Tibial nerve (tissue), 4 donors: ENCODE measurements around the gene EPHA10. TPM values are rescaled to one million over a fixed set of nuclear protein-coding genes. Genes with fewer than 3 reads are reported as not detected.

Experiments used
- DNase-seq, 2 donors: peaks; one replicate each; pipeline ENCODE4 v3.0.0-alpha.2; 2019; ENCODE audit warnings: low spot score in 2 of 2
- H3K27ac ChIP-seq, 4 donors: fragments of 200-600 bp; sonication (generic) in 3 of 4; one replicate each; pipeline ENCODE4 v1.5.1; 2017 to 2019; ENCODE audit warnings: mild to moderate bottlenecking in 1 of 4
- H3K27me3 ChIP-seq, 2 donors: fragments of 200-600 bp; sonication (generic) in 1 of 2; one replicate each; pipeline versions ENCODE4 v1.5.1 to v1.6.0; 2017 to 2019
- H3K36me3 ChIP-seq, 3 donors: fragments of 200-600 bp; sonication (generic); one replicate each; pipeline ENCODE4 v1.5.1; 2018 to 2019
- H3K4me1 ChIP-seq, 4 donors: fragments of 200-600 bp; sonication (generic) in 3 of 4; one replicate each; pipeline ENCODE4 v1.5.1; 2017 to 2019
- H3K4me3 ChIP-seq, 4 donors: fragments of 200-600 bp; sonication (generic) in 3 of 4; one replicate each; pipeline ENCODE4 v1.5.1; 2017 to 2019; ENCODE audit warnings: mild to moderate bottlenecking in 1 of 4, moderate library complexity in 1 of 4
- H3K9me3 ChIP-seq, 4 donors: fragments of 200-600 bp; sonication (generic) in 3 of 4; one replicate each; pipeline ENCODE4 v1.5.1; 2017 to 2019
- EP300 ChIP-seq, 2 donors: sonication (generic); formaldehyde crosslinking; IDR thresholded peaks; one replicate each; pipeline ENCODE4 v1.6.1; 2017; ENCODE audit warnings: antibody characterized with exemption in 2 of 2, mild to moderate bottlenecking in 1 of 2
- POLR2A ChIP-seq, 2 donors: fragments of 450-650 bp; IDR thresholded peaks; one replicate each; pipeline ENCODE4 v1.6.1; 2017; ENCODE audit warnings: antibody characterized with exemption in 2 of 2, mild to moderate bottlenecking in 2 of 2, moderate library complexity in 2 of 2
- WGBS, 2 donors: methylation state at CpG; one replicate each; pipeline ENCODE4 v1.1.5; 2018; 5-methylcytosine and 5-hydroxymethylcytosine counted together
- total RNA-seq, 4 donors: library from RNA; depleted of rRNA; stranded (reverse); fragments of >200 nt; gene quantifications; one replicate each; pipeline ENCODE4 v1.1.0, GENCODE V29; 2016
- TF ChIP-seq, protein P1 (sequence below), 5 experiments: fragments of 200-600 bp in 3 of 5; fragments of 450-650 bp in 2 of 5; sonication (generic) in 3 of 5; IDR thresholded peaks; one replicate each; pipeline ENCODE4 v1.5.1; 2016 to 2019; ENCODE audit warnings: antibody characterized with exemption in 5 of 5, mild to moderate bottlenecking in 3 of 5, moderate library complexity in 2 of 5

EPHA10 gene
- total RNA-seq, 4 donors from 2014 or later = under 0.01 to 0.30 (median 0.21) TPM; not detected in 1

GRCh38 chr1:37723390-37724078, 41.4 kb downstream of the EPHA10 start:
- H3K36me3 ChIP-seq = no peaks in the 10 kb centered on the region
- TF ChIP-seq POLR2A (IDR thresholded peaks at IDR 0.05) = no peak
- TF ChIP-seq, protein P1, sequence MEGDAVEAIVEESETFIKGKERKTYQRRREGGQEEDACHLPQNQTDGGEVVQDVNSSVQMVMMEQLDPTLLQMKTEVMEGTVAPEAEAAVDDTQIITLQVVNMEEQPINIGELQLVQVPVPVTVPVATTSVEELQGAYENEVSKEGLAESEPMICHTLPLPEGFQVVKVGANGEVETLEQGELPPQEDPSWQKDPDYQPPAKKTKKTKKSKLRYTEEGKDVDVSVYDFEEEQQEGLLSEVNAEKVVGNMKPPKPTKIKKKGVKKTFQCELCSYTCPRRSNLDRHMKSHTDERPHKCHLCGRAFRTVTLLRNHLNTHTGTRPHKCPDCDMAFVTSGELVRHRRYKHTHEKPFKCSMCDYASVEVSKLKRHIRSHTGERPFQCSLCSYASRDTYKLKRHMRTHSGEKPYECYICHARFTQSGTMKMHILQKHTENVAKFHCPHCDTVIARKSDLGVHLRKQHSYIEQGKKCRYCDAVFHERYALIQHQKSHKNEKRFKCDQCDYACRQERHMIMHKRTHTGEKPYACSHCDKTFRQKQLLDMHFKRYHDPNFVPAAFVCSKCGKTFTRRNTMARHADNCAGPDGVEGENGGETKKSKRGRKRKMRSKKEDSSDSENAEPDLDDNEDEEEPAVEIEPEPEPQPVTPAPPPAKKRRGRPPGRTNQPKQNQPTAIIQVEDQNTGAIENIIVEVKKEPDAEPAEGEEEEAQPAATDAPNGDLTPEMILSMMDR (IDR thresholded peaks at IDR 0.05) = no peak
- no peak for TF ChIP-seq EP300 (IDR thresholded peaks at IDR 0.05)
- H3K27me3 ChIP-seq = peaks cover 0 to 9% of the 10 kb centered on the region in 2 donors

DNA sequence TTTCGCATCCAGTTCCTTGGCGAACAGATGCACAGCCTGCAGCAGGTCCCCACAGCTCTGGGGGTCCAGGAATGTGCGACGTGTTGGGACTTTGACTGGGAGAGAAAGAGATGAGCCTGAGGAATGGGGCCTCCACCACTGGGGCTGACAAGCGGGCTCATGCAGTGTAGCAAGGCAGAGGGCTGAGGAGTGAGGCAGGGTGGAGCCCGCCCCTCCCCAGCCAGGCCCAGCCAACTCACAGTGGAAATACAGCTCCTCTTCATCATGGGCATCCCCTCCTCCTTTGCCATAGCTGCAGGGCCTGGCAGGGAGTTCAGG, 41.9 kb downstream of the EPHA10 start:
- TF ChIP-seq POLR2A (IDR thresholded peaks at IDR 0.05) = no peak
- TF ChIP-seq, protein P1 (IDR thresholded peaks at IDR 0.05) = no peak
- TF ChIP-seq EP300 (IDR thresholded peaks at IDR 0.05) = no peak
- no peak for DNase-seq
- 58 to 68% methylated on average over 4 to 6 of the region's 6 CpGs for WGBS, 2 donors
- peaks cover 0 to 12% of the 10 kb centered on the region in 2 donors for H3K27me3 ChIP-seq
- H3K4me3 ChIP-seq = no peak overlapping the region
- peaks cover 0 to 25% (median 6%) of the 10 kb centered on the region in 4 donors for H3K4me1 ChIP-seq
- no peaks in the 10 kb centered on the region for H3K36me3 ChIP-seq
- no peaks in the 10 kb centered on the region for H3K9me3 ChIP-seq
- H3K27ac ChIP-seq = peak overlapping the region in 2 of 4 donors; percentile 47 to 62

More at GRCh38 chr1:37723390-37724078, 41.4 kb downstream of the EPHA10 start:
- no peak for DNase-seq
- Histone ChIP-seq H3K27ac (peak overlapping the region in 1 of 4 donors; percentile 62), H3K4me1 (peaks cover 0 to 25% (median 6%) of the 10 kb centered on the region in 4 donors), H3K9me3 (no peaks in the 10 kb centered on the region), H3K4me3 (no peak overlapping the region)
- WGBS, 2 donors = 18 to 31% methylated on average over 11 of the region's 11 CpGs

- Histone ChIP-seq H3K9me3 (no peaks in the 10 kb centered on the region), H3K36me3 (no peaks in the 10 kb centered on the region), H3K27ac (peak overlapping the region in 2 of 4 donors; percentile 47 to 62), H3K4me1 (peaks cover 0 to 25% (median 6%) of the 10 kb centered on the region in 4 donors), H3K4me3 (no peak overlapping the region), H3K27me3 (peaks cover 0 to 12% of the 10 kb centered on the region in 2 donors)
- TF ChIP-seq, protein P1 (IDR thresholded peaks at IDR 0.05) = no peak
- TF ChIP-seq EP300 (IDR thresholded peaks at IDR 0.05) = no peak
- no peak for TF ChIP-seq POLR2A (IDR thresholded peaks at IDR 0.05)
- 47 to 59% methylated on average over 12 to 14 of the region's 14 CpGs for WGBS, 2 donors
- DNase-seq = no peak
Observed at GRCh38 chr1:37722181-37723071, 42.5 kb downstream of the EPHA10 start.

DNA sequence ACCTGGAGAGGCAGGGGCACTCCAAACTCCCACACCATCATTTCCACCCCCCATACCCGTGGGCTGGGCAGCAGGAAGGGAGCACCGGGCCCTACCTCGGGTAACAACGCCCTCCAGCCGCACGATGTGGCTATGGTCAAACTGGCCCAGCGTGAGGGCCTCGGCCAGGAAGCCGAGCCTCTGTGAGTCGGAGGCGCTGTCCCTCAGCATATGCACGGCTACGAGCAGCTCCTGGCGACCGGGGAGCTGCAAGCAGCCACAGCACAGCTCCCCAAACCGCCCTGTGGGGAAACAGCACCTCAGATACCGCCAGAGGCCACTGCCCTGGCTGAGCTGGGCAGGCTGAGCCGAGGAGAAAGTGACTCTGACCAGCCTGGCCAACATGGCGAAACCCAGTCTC, 43.4 kb downstream of the EPHA10 start:
- DNase-seq = no peak
- peaks cover 0 to 25% (median 6%) of the 10 kb centered on the region in 4 donors for H3K4me1 ChIP-seq
- H3K9me3 ChIP-seq = no peaks in the 10 kb centered on the region
- peaks cover 0 to 10% of the 10 kb centered on the region in 2 donors for H3K27me3 ChIP-seq
- TF ChIP-seq, protein P1 (IDR thresholded peaks at IDR 0.05) = no peak
- TF ChIP-seq POLR2A (IDR thresholded peaks at IDR 0.05) (no peak), EP300 (IDR thresholded peaks at IDR 0.05) (no peak)
- 19 to 39% methylated on average over 18 to 19 of the region's 19 CpGs for WGBS, 2 donors
- no peaks in the 10 kb centered on the region for H3K36me3 ChIP-seq
- H3K27ac ChIP-seq = peak overlapping the region in 3 of 4 donors; percentile 22 to 62 (median 47)
- H3K4me3 ChIP-seq = no peak overlapping the region
